Vagina (tissue), 2 donors: Measurements from ENCODE around the gene EVC. TPM values are rescaled to one million over a fixed set of nuclear protein-coding genes. Genes with fewer than 3 reads are reported as not detected.

Experiments
- DNase-seq, 2 donors: peaks; one replicate each; pipeline ENCODE4 v3.0.0-alpha.2; 2017; ENCODE audit errors: extremely low spot score in 2 of 2
- H3K27ac ChIP-seq: fragments of 200-600 bp; sonication (generic); one replicate; pipeline ENCODE4 v1.5.1; 2019
- H3K27me3 ChIP-seq: fragments of 200-600 bp; sonication (generic); one replicate; pipeline ENCODE4 v1.5.1; 2019
- H3K36me3 ChIP-seq, 2 donors: fragments of 200-600 bp; sonication (generic); one replicate each; pipeline ENCODE4 v1.5.1; 2017 to 2019
- H3K4me1 ChIP-seq: fragments of 200-600 bp; sonication (generic); one replicate; pipeline ENCODE4 v1.5.1; 2019
- H3K4me3 ChIP-seq, 2 donors: fragments of 200-600 bp; sonication (generic); 1 replicate in 1 of 2; 2 replicates in 1 of 2; pipeline ENCODE4 v1.5.1; 2016 to 2019
- H3K9me3 ChIP-seq: fragments of 200-600 bp; sonication (generic); one replicate; pipeline ENCODE4 v1.5.1; 2019
- CTCF ChIP-seq, 3 experiments: fragments of 450-650 bp in 2 of 3; fragments of 200-600 bp in 1 of 3; sonication (generic) in 1 of 3; IDR thresholded peaks; one replicate each; pipeline ENCODE4 v1.5.1; 2017 to 2019; ENCODE audit warnings: antibody characterized with exemption in 3 of 3, mild to moderate bottlenecking in 2 of 3, moderate library complexity in 2 of 3
- POLR2A ChIP-seq, 2 donors: fragments of 450-650 bp; IDR thresholded peaks; one replicate each; pipeline ENCODE4 v1.6.1; 2017; ENCODE audit warnings: antibody characterized with exemption in 2 of 2, mild to moderate bottlenecking in 2 of 2, moderate library complexity in 2 of 2
- POLR2AphosphoS5 ChIP-seq, 2 donors: sonication (generic); formaldehyde crosslinking; IDR thresholded peaks; one replicate each; pipeline ENCODE4 v1.9.0; 2017; ENCODE audit warnings: antibody characterized with exemption in 2 of 2, mild to moderate bottlenecking in 2 of 2, low read depth in 1 of 2; ENCODE audit not compliant: insufficient read depth in 1 of 2
- intact Hi-C: fragments of 100-400 bp; cut with DNase I; formaldehyde crosslinking; loops from one replicate; pipeline ENCODE4 v1.15.1; 2023
- total RNA-seq: library from RNA; depleted of rRNA; stranded (reverse); fragments of >200 nt; gene quantifications from one replicate; pipeline ENCODE4 v1.2.3, GENCODE V29; 2016

Gene EVC
- 19.4 TPM for total RNA-seq

- intact Hi-C loops: no loop called here
- Histone ChIP-seq H3K27ac (peak within 1 kb of the TSS; percentile 90), H3K9me3 (peaks cover 4% of the 10 kb centered on the region), H3K4me1 (peaks cover 56% of the 10 kb centered on the region), H3K36me3 (no peaks in the 10 kb centered on the region), H3K27me3 (no peaks in the 10 kb centered on the region), H3K4me3 (peak within 1 kb of the TSS; percentile 62 to 67)
- TF ChIP-seq POLR2A (IDR thresholded peaks at IDR 0.05) (peak in 1 of 2 donors; percentile 62), CTCF (IDR thresholded peaks at IDR 0.05) (no peak), POLR2AphosphoS5 (IDR thresholded peaks at IDR 0.05; ENCODE audit: insufficient read depth in 1 of 2, low read depth in 1 of 2) (peak in 1 of 2 donors; percentile 41)
- peak in 1 of 2 donors; percentile 93 for DNase-seq
Measured at GRCh38 chr4:5710961-5711478, at the start of gene EVC. EVC (plus strand) TSS chr4:5711201; CDS start chr4:5711381, 180 bp downstream.

GRCh38 chr4:5661237-5661636 lies 49.8 kb upstream of the EVC start:
- no peak for DNase-seq
- Histone ChIP-seq H3K4me1 (no peaks in the 10 kb centered on the region), H3K27me3 (no peaks in the 10 kb centered on the region), H3K9me3 (no peaks in the 10 kb centered on the region), H3K36me3 (peaks cover 0 to 43% of the 10 kb centered on the region in 2 donors), H3K4me3 (no peak overlapping the region), H3K27ac (no peak overlapping the region)
- TF ChIP-seq POLR2AphosphoS5 (IDR thresholded peaks at IDR 0.05; ENCODE audit: insufficient read depth in 1 of 2, low read depth in 1 of 2): no peak
- no peak for TF ChIP-seq CTCF (IDR thresholded peaks at IDR 0.05)
- no peak for TF ChIP-seq POLR2A (IDR thresholded peaks at IDR 0.05)
- intact Hi-C loops: no loop called here

GRCh38 chr4:5662555-5662954 lies 48.4 kb upstream of the EVC start:
- H3K36me3 ChIP-seq: peaks cover 0 to 43% of the 10 kb centered on the region in 2 donors
- H3K9me3 ChIP-seq: no peaks in the 10 kb centered on the region
- no peak overlapping the region for H3K27ac ChIP-seq
- H3K27me3 ChIP-seq: no peaks in the 10 kb centered on the region
- TF ChIP-seq POLR2A (IDR thresholded peaks at IDR 0.05): no peak
- no peak for TF ChIP-seq CTCF (IDR thresholded peaks at IDR 0.05)
- no peak for TF ChIP-seq POLR2AphosphoS5 (IDR thresholded peaks at IDR 0.05; ENCODE audit: insufficient read depth in 1 of 2, low read depth in 1 of 2)
- H3K4me3 ChIP-seq: no peak overlapping the region
- no peak for DNase-seq
- H3K4me1 ChIP-seq: no peaks in the 10 kb centered on the region
- intact Hi-C loops: no loop called here

GRCh38 chr4:5664778-5665177 lies 46.2 kb upstream of the EVC start:
- H3K36me3 ChIP-seq: peaks cover 0 to 43% of the 10 kb centered on the region in 2 donors

More at GRCh38 chr4:5664778-5665177, 46.2 kb upstream of the EVC start:
- Histone ChIP-seq H3K27ac (no peak overlapping the region), H3K9me3 (no peaks in the 10 kb centered on the region), H3K27me3 (no peaks in the 10 kb centered on the region), H3K4me3 (no peak overlapping the region), H3K4me1 (no peaks in the 10 kb centered on the region)
- no peak for DNase-seq
- TF ChIP-seq POLR2A (IDR thresholded peaks at IDR 0.05) (no peak), POLR2AphosphoS5 (IDR thresholded peaks at IDR 0.05; ENCODE audit: insufficient read depth in 1 of 2, low read depth in 1 of 2) (no peak), CTCF (IDR thresholded peaks at IDR 0.05) (no peak)
- intact Hi-C loops: no loop called here
